ENCODE results near the gene LTBP2.

The LTBP2 gene

GRCh38 chr14:74558655-74559054 is 53.4 kb downstream of the LTBP2 start:
- Histone ChIP-seq H3K4me3 (ENCODE audit: low read depth, low read length) (no peak overlapping the region), H3K36me3 (ENCODE audit: control insufficient read depth, insufficient read depth, low read length) (no peaks in the 10 kb centered on the region), H3K27ac (ENCODE audit: low read depth, low read length) (no peak overlapping the region), H3K9ac (ENCODE audit: low read depth, low read length) (no peak overlapping the region), H3K4me1 (ENCODE audit: control insufficient read depth, insufficient read depth, low read length) (peaks cover 5% of the 10 kb centered on the region), H3K9me3 (ENCODE audit: control insufficient read depth, insufficient read depth, low read length) (no peaks in the 10 kb centered on the region), H3K27me3 (ENCODE audit: control insufficient read depth, insufficient read depth, low read length) (no peaks in the 10 kb centered on the region)

- Histone ChIP-seq H3K27ac (ENCODE audit: low read depth, low read length) (no peak overlapping the region), H3K4me3 (ENCODE audit: low read depth, low read length) (no peak overlapping the region), H3K9me3 (ENCODE audit: control insufficient read depth, insufficient read depth, low read length) (no peaks in the 10 kb centered on the region), H3K27me3 (ENCODE audit: control insufficient read depth, insufficient read depth, low read length) (no peaks in the 10 kb centered on the region), H3K36me3 (ENCODE audit: control insufficient read depth, insufficient read depth, low read length) (no peaks in the 10 kb centered on the region), H3K4me1 (ENCODE audit: control insufficient read depth, insufficient read depth, low read length) (peaks cover 1% of the 10 kb centered on the region), H3K9ac (ENCODE audit: low read depth, low read length) (no peak overlapping the region)
These were observed 54.3 kb downstream of the LTBP2 start for GRCh38 chr14:74557691-74558090.

- no peak overlapping the region for H3K4me3 ChIP-seq (ENCODE audit: low read depth, low read length)
- H3K27me3 ChIP-seq (ENCODE audit: control insufficient read depth, insufficient read depth, low read length): no peaks in the 10 kb centered on the region
- no peak overlapping the region for H3K9ac ChIP-seq (ENCODE audit: low read depth, low read length)
- no peaks in the 10 kb centered on the region for H3K9me3 ChIP-seq (ENCODE audit: control insufficient read depth, insufficient read depth, low read length)
- H3K27ac ChIP-seq (ENCODE audit: low read depth, low read length): no peak overlapping the region
- peaks cover 5% of the 10 kb centered on the region; the same call in 1 of the 2 replicates for H3K4me1 ChIP-seq (ENCODE audit: control insufficient read depth, insufficient read depth, low read length)
- no peaks in the 10 kb centered on the region for H3K36me3 ChIP-seq (ENCODE audit: control insufficient read depth, insufficient read depth, low read length)
These were observed 56.5 kb downstream of the LTBP2 start for GRCh38 chr14:74555476-74556050.

- Histone ChIP-seq H3K9me3 (ENCODE audit: control insufficient read depth, insufficient read depth, low read length) (no peaks in the 10 kb centered on the region), H3K27ac (ENCODE audit: low read depth, low read length) (no peak overlapping the region)
These were observed 57.2 kb downstream of the LTBP2 start for GRCh38 chr14:74554742-74555362.

GRCh38 chr14:74552623-74553022 is 59.4 kb downstream of the LTBP2 start:
- Histone ChIP-seq H3K4me1 (ENCODE audit: control insufficient read depth, insufficient read depth, low read length) (peaks cover 5% of the 10 kb centered on the region; the same call in 1 of the 2 replicates), H3K27me3 (ENCODE audit: control insufficient read depth, insufficient read depth, low read length) (no peaks in the 10 kb centered on the region), H3K9ac (ENCODE audit: low read depth, low read length) (no peak overlapping the region), H3K27ac (ENCODE audit: low read depth, low read length) (no peak overlapping the region), H3K36me3 (ENCODE audit: control insufficient read depth, insufficient read depth, low read length) (no peaks in the 10 kb centered on the region), H3K9me3 (ENCODE audit: control insufficient read depth, insufficient read depth, low read length) (no peaks in the 10 kb centered on the region), H3K4me3 (ENCODE audit: low read depth, low read length) (no peak overlapping the region)

More at GRCh38 chr14:74554742-74555362, 57.2 kb downstream of the LTBP2 start:
- H3K4me3 ChIP-seq (ENCODE audit: low read depth, low read length): no peak overlapping the region
- no peak overlapping the region for H3K9ac ChIP-seq (ENCODE audit: low read depth, low read length)
- no peaks in the 10 kb centered on the region for H3K27me3 ChIP-seq (ENCODE audit: control insufficient read depth, insufficient read depth, low read length)
- no peaks in the 10 kb centered on the region for H3K36me3 ChIP-seq (ENCODE audit: control insufficient read depth, insufficient read depth, low read length)
- H3K4me1 ChIP-seq (ENCODE audit: control insufficient read depth, insufficient read depth, low read length): peaks cover 5% of the 10 kb centered on the region; the same call in 1 of the 2 replicates

GRCh38 chr14:74551431-74552371 is 60.3 kb downstream of the LTBP2 start:
- no peaks in the 10 kb centered on the region for H3K36me3 ChIP-seq (ENCODE audit: control insufficient read depth, insufficient read depth, low read length)
- H3K27ac ChIP-seq (ENCODE audit: low read depth, low read length): no peak overlapping the region
- H3K27me3 ChIP-seq (ENCODE audit: control insufficient read depth, insufficient read depth, low read length): no peaks in the 10 kb centered on the region
- H3K4me1 ChIP-seq (ENCODE audit: control insufficient read depth, insufficient read depth, low read length): peaks cover 5% of the 10 kb centered on the region; the same call in 1 of the 2 replicates
- no peak overlapping the region for H3K9ac ChIP-seq (ENCODE audit: low read depth, low read length)
- no peak overlapping the region for H3K4me3 ChIP-seq (ENCODE audit: low read depth, low read length)
- H3K9me3 ChIP-seq (ENCODE audit: control insufficient read depth, insufficient read depth, low read length): no peaks in the 10 kb centered on the region

GRCh38 chr14:74551001-74551400 is 61.0 kb downstream of the LTBP2 start:
- H3K9me3 ChIP-seq (ENCODE audit: control insufficient read depth, insufficient read depth, low read length): no peaks in the 10 kb centered on the region
- H3K36me3 ChIP-seq (ENCODE audit: control insufficient read depth, insufficient read depth, low read length): no peaks in the 10 kb centered on the region

GRCh38 chr14:74550071-74550470 is 62.0 kb downstream of the LTBP2 start:
- peaks cover 9% of the 10 kb centered on the region; the same call in 1 of the 2 replicates for H3K4me1 ChIP-seq (ENCODE audit: control insufficient read depth, insufficient read depth, low read length)
- H3K9me3 ChIP-seq (ENCODE audit: control insufficient read depth, insufficient read depth, low read length): no peaks in the 10 kb centered on the region
- H3K9ac ChIP-seq (ENCODE audit: low read depth, low read length): no peak overlapping the region
- no peak overlapping the region for H3K4me3 ChIP-seq (ENCODE audit: low read depth, low read length)
- no peaks in the 10 kb centered on the region for H3K36me3 ChIP-seq (ENCODE audit: control insufficient read depth, insufficient read depth, low read length)
- H3K27ac ChIP-seq (ENCODE audit: low read depth, low read length): no peak overlapping the region
- H3K27me3 ChIP-seq (ENCODE audit: control insufficient read depth, insufficient read depth, low read length): no peaks in the 10 kb centered on the region

More at GRCh38 chr14:74551001-74551400, 61.0 kb downstream of the LTBP2 start:
- Histone ChIP-seq H3K9ac (ENCODE audit: low read depth, low read length) (no peak overlapping the region), H3K27me3 (ENCODE audit: control insufficient read depth, insufficient read depth, low read length) (no peaks in the 10 kb centered on the region), H3K4me1 (ENCODE audit: control insufficient read depth, insufficient read depth, low read length) (peaks cover 9% of the 10 kb centered on the region; the same call in 1 of the 2 replicates), H3K4me3 (ENCODE audit: low read depth, low read length) (no peak overlapping the region), H3K27ac (ENCODE audit: low read depth, low read length) (no peak overlapping the region)

GRCh38 chr14:74549588-74549987 is 62.4 kb downstream of the LTBP2 start:
- no peaks in the 10 kb centered on the region for H3K36me3 ChIP-seq (ENCODE audit: control insufficient read depth, insufficient read depth, low read length)
- H3K9me3 ChIP-seq (ENCODE audit: control insufficient read depth, insufficient read depth, low read length): no peaks in the 10 kb centered on the region
- H3K27me3 ChIP-seq (ENCODE audit: control insufficient read depth, insufficient read depth, low read length): no peaks in the 10 kb centered on the region
- H3K4me3 ChIP-seq (ENCODE audit: low read depth, low read length): no peak overlapping the region
- H3K9ac ChIP-seq (ENCODE audit: low read depth, low read length): no peak overlapping the region
- no peak overlapping the region for H3K27ac ChIP-seq (ENCODE audit: low read depth, low read length)
- peaks cover 9% of the 10 kb centered on the region; the same call in 1 of the 2 replicates for H3K4me1 ChIP-seq (ENCODE audit: control insufficient read depth, insufficient read depth, low read length)

- H3K4me1 ChIP-seq (ENCODE audit: control insufficient read depth, insufficient read depth, low read length): peaks cover 9% of the 10 kb centered on the region; the same call in 1 of the 2 replicates
- no peak overlapping the region for H3K4me3 ChIP-seq (ENCODE audit: low read depth, low read length)
- H3K27me3 ChIP-seq (ENCODE audit: control insufficient read depth, insufficient read depth, low read length): no peaks in the 10 kb centered on the region
- no peak overlapping the region for H3K27ac ChIP-seq (ENCODE audit: low read depth, low read length)
- H3K36me3 ChIP-seq (ENCODE audit: control insufficient read depth, insufficient read depth, low read length): no peaks in the 10 kb centered on the region
- H3K9ac ChIP-seq (ENCODE audit: low read depth, low read length): no peak overlapping the region
- H3K9me3 ChIP-seq (ENCODE audit: control insufficient read depth, insufficient read depth, low read length): no peaks in the 10 kb centered on the region
These were observed 63.2 kb downstream of the LTBP2 start for GRCh38 chr14:74548881-74549280.

Measured in HUES48 (cell line).